Heart right ventricle (tissue), 16 donors: Measurements from ENCODE around the gene FEV. TPM values are rescaled to one million over a fixed set of nuclear protein-coding genes. Genes with fewer than 3 reads are reported as not detected.

Experiments
- ATAC-seq, 8 donors: fragments of 200-7000 bp; cut with Tn5 transposase; one replicate each; pipeline ENCODE4 v1.9.1; 2020; ENCODE audit warnings: mild to moderate bottlenecking in 8 of 8, moderate library complexity in 8 of 8, moderate number of reproducible peaks in 1 of 8
- DNase-seq, 2 donors: peaks; one replicate each; pipeline ENCODE4 v3.0.0-alpha.2; 2020
- H3K27ac ChIP-seq, 10 donors: fragments of 200-600 bp; sonication (generic) in 2 of 10; one replicate each; pipeline versions ENCODE4 v1.5.0 to v1.8.0; 2020 to 2022; ENCODE audit warnings: mild to moderate bottlenecking in 3 of 10
- H3K27me3 ChIP-seq, 7 donors: fragments of 200-600 bp; one replicate each; pipeline ENCODE4 v1.8.0; 2021 to 2022; ENCODE audit warnings: mild to moderate bottlenecking in 2 of 7
- H3K36me3 ChIP-seq, 9 donors: fragments of 200-600 bp; sonication (generic) in 1 of 9; one replicate each; pipeline versions ENCODE4 v1.5.0 to v1.8.0; 2020 to 2022; ENCODE audit warnings: mild to moderate bottlenecking in 2 of 9
- H3K4me1 ChIP-seq, 9 donors: fragments of 200-600 bp; sonication (generic) in 1 of 9; one replicate each; pipeline versions ENCODE4 v1.5.0 to v1.8.0; 2020 to 2022; ENCODE audit warnings: mild to moderate bottlenecking in 4 of 9
- H3K4me3 ChIP-seq, 10 donors: fragments of 200-600 bp; sonication (generic) in 2 of 10; one replicate each; pipeline versions ENCODE4 v1.5.0 to v1.8.0; 2020 to 2022; ENCODE audit warnings: mild to moderate bottlenecking in 7 of 10, moderate library complexity in 2 of 10
- H3K9me3 ChIP-seq, 11 donors: fragments of 200-600 bp in 10 of 11; sonication (generic) in 2 of 11; one replicate each; pipeline versions ENCODE4 v1.5.0 to v1.8.0; 2013 to 2022; ENCODE audit warnings: mild to moderate bottlenecking in 2 of 11, control low read depth in 1 of 11, moderate library complexity in 1 of 11
- CTCF ChIP-seq, 9 donors: fragments of 200-600 bp; sonication (generic) in 2 of 9; IDR thresholded peaks; one replicate each; pipeline versions ENCODE4 v1.5.0 to v1.8.0; 2021 to 2022; ENCODE audit warnings: antibody characterized with exemption in 9 of 9, mild to moderate bottlenecking in 5 of 9, moderate library complexity in 1 of 9
- WGBS, 2 donors: extraction: QIAGEN DNeasy Blood & Tissue Kit; methylation state at CpG; one replicate each; pipeline ENCODE4 v1.1.7; 2013; ENCODE audit warnings: inconsistent platforms in 1 of 2; 5-methylcytosine and 5-hydroxymethylcytosine counted together
- intact Hi-C, 10 donors: fragments of 100-400 bp; cut with DNase I; formaldehyde crosslinking; loops; one replicate each; pipeline versions ENCODE4 v1.11.1 to v1.14.2; 2022
- polyA plus RNA-seq, 2 donors: library from polyadenylated mRNA; stranded (reverse); fragments of 200-250 nt; gene quantifications; one replicate each; pipeline ENCODE4 v1.2.3, GENCODE V29; 2013
- total RNA-seq, 10 donors: library from RNA; stranded (reverse); fragmentation: NEBNext Ultra II Directional in 3 of 10; extraction: Animal tissue kit (Norgen Biotek cat#: 25700) in 3 of 10; gene quantifications; one replicate each; pipeline versions ENCODE4 v1.2.1 to v1.2.4, GENCODE V29; 2021 to 2023
- donor health status: Arrhythmogenic right ventricular cardiomyopathy.
- donor health status: ischemic (EF 13 %, LVEDD 7.1; RV severe dilation, severe dysfunction).
- donor health status: healthy with polysubstance abuse.
- donor health status: DM: no; HTN: yes; CAD: no.
- donor health status: DM: no; HTN: no; CAD: no.
- donor health status: ischemic (EF 25% LVEDD 6.9; RV normal size, moderate dysfunction).
- donor health status: ischemic (EF 25% LVEDD 5.7; RV mildly dilated, moderate dysfunction).
- donor health status: healthy.
- donor health status: DM: yes; HTN: yes; CAD: no.
- donor health status: Ischemic cardiomyopathy.
- donor health status: ischemic (EF 35%, LVEDD 5.7; RV mildly dilated, moderate dysfunction).
- donor health status: nonischemic (EF 11% LVEDD 7.7; RV severe dilation, severe dysfunction).
- donor health status: DM: yes; HTN: yes; CAD: no.
- donor health status: PGD.
- donor health status: ischemic (EF 29% LVEDD 5.4; RV normal size, mild dysfunction).
- donor health status: nonischemic (EF 23%, LVEDD 6.1; RV moderate dilation, normal function).

FEV gene
- total and polyA plus RNA-seq, 12 donors = not detected

GRCh38 chr2:218960309-218961165 lies 24.4 kb downstream of the FEV start:
- DNase-seq (no peak), ATAC-seq (no peak)
- H3K36me3 ChIP-seq = no peaks in the 10 kb centered on the region
- no peak for TF ChIP-seq CTCF (IDR thresholded peaks at IDR 0.05)
- H3K4me3 ChIP-seq = no peak overlapping the region
- H3K27ac ChIP-seq = no peak overlapping the region
- intact Hi-C loops = no loop called here
- peaks cover 49 to 100% (median 95%) of the 10 kb centered on the region in 7 donors for H3K27me3 ChIP-seq
- H3K4me1 ChIP-seq = peaks cover 0 to 27% (median 12%) of the 10 kb centered on the region in 9 donors
- H3K9me3 ChIP-seq = no peaks in the 10 kb centered on the region
- 3% methylated on average over 70 to 87 of the region's 87 CpGs for WGBS, 2 donors

- H3K27me3 ChIP-seq = peaks cover 49 to 100% (median 93%) of the 10 kb centered on the region in 7 donors
- 2% methylated on average over 55 to 67 of the region's 67 CpGs for WGBS, 2 donors
Measured at GRCh38 chr2:218959761-218960308, 25.1 kb downstream of the FEV start.

GRCh38 chr2:218959141-218959731 lies 25.7 kb downstream of the FEV start, which contains the start of gene CDK5R2:
Gene CDK5R2, plus strand, starts transcription at chr2:218959666. Its CDS starts 155 bp downstream, at chr2:218959821.
- H3K36me3 ChIP-seq = no peaks in the 10 kb centered on the region
- H3K4me3 ChIP-seq = peak within 1 kb of the TSS in 9 of 10 donors; percentile 19 to 46 (median 36)
- H3K27ac ChIP-seq = no peak within 1 kb of the TSS
- intact Hi-C loops = no loop called here
- no peak for TF ChIP-seq CTCF (IDR thresholded peaks at IDR 0.05)
- H3K4me1 ChIP-seq = peaks cover 0 to 27% (median 12%) of the 10 kb centered on the region in 9 donors
- peaks cover 48 to 100% (median 93%) of the 10 kb centered on the region in 7 donors for H3K27me3 ChIP-seq
- H3K9me3 ChIP-seq = no peaks in the 10 kb centered on the region
- ATAC-seq (peak; percentile 56 to 88 (median 78)), DNase-seq (peak; percentile 65 to 71)
- WGBS, 2 donors = 1 to 2% methylated on average over 37 of the region's 37 CpGs

More at GRCh38 chr2:218959761-218960308, 25.1 kb downstream of the FEV start:
- intact Hi-C loops = no loop called here
- H3K4me3 ChIP-seq = peak overlapping the region in 9 of 10 donors; percentile 19 to 46 (median 36)
- H3K9me3 ChIP-seq = no peaks in the 10 kb centered on the region
- peaks cover 0 to 27% (median 12%) of the 10 kb centered on the region in 9 donors for H3K4me1 ChIP-seq
- no peak overlapping the region for H3K27ac ChIP-seq
- no peaks in the 10 kb centered on the region for H3K36me3 ChIP-seq
- no peak for TF ChIP-seq CTCF (IDR thresholded peaks at IDR 0.05)
- DNase-seq = no peak
- no peak for ATAC-seq

GRCh38 chr2:218958276-218958675 lies 26.7 kb downstream of the FEV start:
- peaks cover 0 to 26% (median 12%) of the 10 kb centered on the region in 9 donors for H3K4me1 ChIP-seq
- DNase-seq (no peak), ATAC-seq (no peak)
- WGBS, 2 donors = 93 to 96% methylated on average over 1 of the region's 1 CpG
- H3K27me3 ChIP-seq = peaks cover 40 to 99% (median 93%) of the 10 kb centered on the region in 7 donors
- no peaks in the 10 kb centered on the region for H3K36me3 ChIP-seq
- no peak overlapping the region for H3K27ac ChIP-seq
- no peaks in the 10 kb centered on the region for H3K9me3 ChIP-seq
- H3K4me3 ChIP-seq = no peak overlapping the region
- no peak for TF ChIP-seq CTCF (IDR thresholded peaks at IDR 0.05)
- intact Hi-C loops = no loop called here
